SK-N-SH treated with all-trans-retinoic acid at 6 μM for 48 hours (cell line): ENCODE measurements around the gene EXOC4.

Source experiments
- ATAC-seq: fragments of 200-7000 bp; cut with Tn5 transposase; 3 replicates; pipeline ENCODE4 v1.9.1; 2020; ENCODE audit warnings: mild to moderate bottlenecking, moderate library complexity
- BACH2 ChIP-seq: fragments of 250-450 bp; sonication (Bioruptor Pico); IDR thresholded peaks from 2 replicates; pipeline ENCODE4 v1.9.0; 2021; ENCODE audit warnings: mild to moderate bottlenecking, borderline replicate concordance
- ESRRG ChIP-seq: fragments of 250-450 bp; sonication (Bioruptor Pico); IDR thresholded peaks from 2 replicates; pipeline ENCODE4 v1.6.1; 2021; ENCODE audit warnings: mild to moderate bottlenecking
- GLIS3 ChIP-seq: fragments of 250-450 bp; sonication (Bioruptor Pico); IDR thresholded peaks from 2 replicates; pipeline ENCODE4 v1.5.0; 2020; ENCODE audit warnings: mild to moderate bottlenecking, moderate library complexity
- ISL1 ChIP-seq: fragments of 250-450 bp; sonication (Bioruptor Pico); IDR thresholded peaks from 2 replicates; pipeline ENCODE4 v2.1.2; 2022; ENCODE audit warnings: mild to moderate bottlenecking, moderate library complexity
- SNAI2 ChIP-seq: fragments of 250-450 bp; sonication (Bioruptor Pico); IDR thresholded peaks from 2 replicates; pipeline ENCODE4 v1.5.0; 2020; ENCODE audit warnings: mild to moderate bottlenecking, moderate library complexity
- TCF4 ChIP-seq: fragments of 250-450 bp; sonication (Bioruptor Pico); IDR thresholded peaks from 2 replicates; pipeline ENCODE4 v1.8.0; 2021; ENCODE audit warnings: mild to moderate bottlenecking, moderate library complexity, borderline replicate concordance
- ZFP3 ChIP-seq: fragments of 250-450 bp; sonication (Bioruptor Pico); IDR thresholded peaks from 2 replicates; pipeline ENCODE4 v1.5.0; 2020; ENCODE audit warnings: mild to moderate bottlenecking, moderate library complexity
- ZFP30 ChIP-seq: fragments of 450-650 bp; formaldehyde crosslinking; IDR thresholded peaks from 2 replicates; pipeline ENCODE4 v1.5.0; 2022; ENCODE audit warnings: mild to moderate bottlenecking, moderate library complexity
- ZNF565 ChIP-seq: fragments of 450-650 bp; formaldehyde crosslinking; conservative IDR thresholded peaks from 2 replicates; pipeline ENCODE4 v1.5.0; 2020; ENCODE audit warnings: low read depth, mild to moderate bottlenecking, moderate library complexity
- TF ChIP-seq, protein P1 (sequence below): fragments of 250-450 bp; sonication (Bioruptor Pico); IDR thresholded peaks from 2 replicates; pipeline ENCODE4 v1.5.1; 2020; ENCODE audit warnings: low read depth, mild to moderate bottlenecking, moderate library complexity
- TF ChIP-seq, protein P2 (sequence below): fragments of 250-450 bp; sonication (Bioruptor Pico); IDR thresholded peaks from 2 replicates; pipeline ENCODE4 v1.5.1; 2021; ENCODE audit warnings: mild to moderate bottlenecking, moderate library complexity
- TF ChIP-seq, protein P3 (sequence below): fragments of 250-450 bp; sonication (Bioruptor Pico); IDR thresholded peaks from 2 replicates; pipeline ENCODE4 v1.8.0; 2020; ENCODE audit warnings: mild to moderate bottlenecking, moderate library complexity, borderline replicate concordance
- TF ChIP-seq, protein P4 (sequence below): fragments of 250-450 bp; sonication (Bioruptor Pico); IDR thresholded peaks from 2 replicates; pipeline ENCODE4 v1.5.0; 2020; ENCODE audit warnings: mild to moderate bottlenecking, moderate library complexity

EXOC4 gene

DNA sequence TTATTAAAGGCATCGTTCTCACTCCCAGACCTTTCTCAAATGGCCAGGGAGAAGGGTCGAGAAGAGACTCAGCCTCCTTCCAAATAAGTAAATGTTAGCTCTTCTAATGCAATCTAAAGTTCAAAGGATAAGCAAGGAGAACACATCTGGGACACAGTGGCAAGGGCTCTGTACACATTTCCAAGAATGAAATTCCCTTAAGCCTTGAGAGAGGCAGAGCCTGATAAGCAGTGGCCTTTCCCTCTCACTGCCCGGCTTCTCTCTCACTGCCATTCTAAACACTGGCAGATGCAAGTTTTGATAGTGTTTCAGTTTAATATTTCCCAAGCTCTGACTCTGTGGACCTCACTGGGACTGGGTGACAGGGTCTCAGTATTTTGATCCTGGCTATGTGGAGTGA is 35.1 kb upstream of the EXOC4 start (continued):
- TF ChIP-seq, protein P1, sequence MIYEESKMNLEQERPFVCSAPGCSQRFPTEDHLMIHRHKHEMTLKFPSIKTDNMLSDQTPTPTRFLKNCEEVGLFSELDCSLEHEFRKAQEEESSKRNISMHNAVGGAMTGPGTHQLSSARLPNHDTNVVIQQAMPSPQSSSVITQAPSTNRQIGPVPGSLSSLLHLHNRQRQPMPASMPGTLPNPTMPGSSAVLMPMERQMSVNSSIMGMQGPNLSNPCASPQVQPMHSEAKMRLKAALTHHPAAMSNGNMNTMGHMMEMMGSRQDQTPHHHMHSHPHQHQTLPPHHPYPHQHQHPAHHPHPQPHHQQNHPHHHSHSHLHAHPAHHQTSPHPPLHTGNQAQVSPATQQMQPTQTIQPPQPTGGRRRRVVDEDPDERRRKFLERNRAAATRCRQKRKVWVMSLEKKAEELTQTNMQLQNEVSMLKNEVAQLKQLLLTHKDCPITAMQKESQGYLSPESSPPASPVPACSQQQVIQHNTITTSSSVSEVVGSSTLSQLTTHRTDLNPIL (CRISPR knock-in tag) = no peak
- TF ChIP-seq SNAI2 = no peak
- TF ChIP-seq, protein P2, sequence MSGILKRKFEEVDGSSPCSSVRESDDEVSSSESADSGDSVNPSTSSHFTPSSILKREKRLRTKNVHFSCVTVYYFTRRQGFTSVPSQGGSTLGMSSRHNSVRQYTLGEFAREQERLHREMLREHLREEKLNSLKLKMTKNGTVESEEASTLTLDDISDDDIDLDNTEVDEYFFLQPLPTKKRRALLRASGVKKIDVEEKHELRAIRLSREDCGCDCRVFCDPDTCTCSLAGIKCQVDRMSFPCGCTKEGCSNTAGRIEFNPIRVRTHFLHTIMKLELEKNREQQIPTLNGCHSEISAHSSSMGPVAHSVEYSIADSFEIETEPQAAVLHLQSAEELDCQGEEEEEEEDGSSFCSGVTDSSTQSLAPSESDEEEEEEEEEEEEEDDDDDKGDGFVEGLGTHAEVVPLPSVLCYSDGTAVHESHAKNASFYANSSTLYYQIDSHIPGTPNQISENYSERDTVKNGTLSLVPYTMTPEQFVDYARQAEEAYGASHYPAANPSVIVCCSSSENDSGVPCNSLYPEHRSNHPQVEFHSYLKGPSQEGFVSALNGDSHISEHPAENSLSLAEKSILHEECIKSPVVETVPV (CRISPR knock-in tag) = no peak
- TF ChIP-seq ZFP3 (CRISPR knock-in tag) = no peak

DNA sequence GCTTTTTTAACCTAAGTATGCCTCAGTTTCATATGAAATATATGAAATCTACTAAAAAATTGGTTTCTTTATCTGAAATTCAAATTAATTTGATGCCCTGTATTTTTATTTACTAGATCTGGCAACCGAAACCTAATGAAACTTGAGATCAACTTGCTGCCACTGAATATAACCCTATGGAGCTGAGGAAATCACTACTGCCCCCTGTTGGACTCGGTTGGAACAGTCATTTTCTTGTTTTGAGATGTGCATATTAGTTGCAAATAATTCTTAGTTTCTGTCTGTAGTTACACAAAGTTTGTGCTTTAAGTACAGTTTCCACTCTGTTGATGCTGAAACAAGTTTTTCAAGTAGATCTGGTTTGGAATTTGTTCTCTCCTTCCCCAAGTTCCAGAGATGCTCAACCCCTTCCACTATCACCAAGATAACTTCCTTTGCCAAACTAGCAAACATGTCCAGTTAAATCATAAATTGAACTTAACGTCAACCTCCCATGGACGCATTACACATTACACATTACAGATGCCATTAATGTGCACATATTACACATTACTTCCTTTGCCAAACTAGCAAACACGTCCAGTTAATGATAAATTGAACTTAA is 22.2 kb upstream of the EXOC4 start:
- no peak for TF ChIP-seq ESRRG (CRISPR knock-in tag)
- TF ChIP-seq, all 23 proteins: peak for 0
- peak; percentile 87 for ATAC-seq

DNA sequence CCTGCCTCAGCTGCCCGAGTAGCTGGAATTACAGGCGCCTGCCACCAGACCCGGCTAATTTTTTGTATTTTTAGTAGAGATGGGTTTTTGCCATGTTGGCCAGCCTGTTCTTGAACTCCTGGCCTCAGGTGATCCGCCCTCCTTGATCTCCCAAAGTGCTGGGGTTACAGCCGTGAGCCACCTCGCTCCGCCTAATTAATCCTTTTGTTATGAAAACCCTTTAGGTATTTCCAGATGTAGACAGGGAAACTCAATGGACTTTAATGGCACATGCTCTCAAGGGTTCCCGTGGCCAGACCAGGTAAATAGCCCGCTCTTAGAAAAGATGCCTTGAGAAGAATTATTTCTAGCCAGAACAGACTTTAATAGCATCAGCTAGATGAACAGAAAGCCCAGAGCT is 19.7 kb upstream of the EXOC4 start:
- no peak for ATAC-seq
- TF ChIP-seq, protein P3, sequence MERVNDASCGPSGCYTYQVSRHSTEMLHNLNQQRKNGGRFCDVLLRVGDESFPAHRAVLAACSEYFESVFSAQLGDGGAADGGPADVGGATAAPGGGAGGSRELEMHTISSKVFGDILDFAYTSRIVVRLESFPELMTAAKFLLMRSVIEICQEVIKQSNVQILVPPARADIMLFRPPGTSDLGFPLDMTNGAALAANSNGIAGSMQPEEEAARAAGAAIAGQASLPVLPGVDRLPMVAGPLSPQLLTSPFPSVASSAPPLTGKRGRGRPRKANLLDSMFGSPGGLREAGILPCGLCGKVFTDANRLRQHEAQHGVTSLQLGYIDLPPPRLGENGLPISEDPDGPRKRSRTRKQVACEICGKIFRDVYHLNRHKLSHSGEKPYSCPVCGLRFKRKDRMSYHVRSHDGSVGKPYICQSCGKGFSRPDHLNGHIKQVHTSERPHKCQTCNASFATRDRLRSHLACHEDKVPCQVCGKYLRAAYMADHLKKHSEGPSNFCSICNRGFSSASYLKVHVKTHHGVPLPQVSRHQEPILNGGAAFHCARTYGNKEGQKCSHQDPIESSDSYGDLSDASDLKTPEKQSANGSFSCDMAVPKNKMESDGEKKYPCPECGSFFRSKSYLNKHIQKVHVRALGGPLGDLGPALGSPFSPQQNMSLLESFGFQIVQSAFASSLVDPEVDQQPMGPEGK = no peak
- no peak for TF ChIP-seq ISL1
- TF ChIP-seq, protein P2 (CRISPR knock-in tag) = no peak
- TF ChIP-seq, protein P4, sequence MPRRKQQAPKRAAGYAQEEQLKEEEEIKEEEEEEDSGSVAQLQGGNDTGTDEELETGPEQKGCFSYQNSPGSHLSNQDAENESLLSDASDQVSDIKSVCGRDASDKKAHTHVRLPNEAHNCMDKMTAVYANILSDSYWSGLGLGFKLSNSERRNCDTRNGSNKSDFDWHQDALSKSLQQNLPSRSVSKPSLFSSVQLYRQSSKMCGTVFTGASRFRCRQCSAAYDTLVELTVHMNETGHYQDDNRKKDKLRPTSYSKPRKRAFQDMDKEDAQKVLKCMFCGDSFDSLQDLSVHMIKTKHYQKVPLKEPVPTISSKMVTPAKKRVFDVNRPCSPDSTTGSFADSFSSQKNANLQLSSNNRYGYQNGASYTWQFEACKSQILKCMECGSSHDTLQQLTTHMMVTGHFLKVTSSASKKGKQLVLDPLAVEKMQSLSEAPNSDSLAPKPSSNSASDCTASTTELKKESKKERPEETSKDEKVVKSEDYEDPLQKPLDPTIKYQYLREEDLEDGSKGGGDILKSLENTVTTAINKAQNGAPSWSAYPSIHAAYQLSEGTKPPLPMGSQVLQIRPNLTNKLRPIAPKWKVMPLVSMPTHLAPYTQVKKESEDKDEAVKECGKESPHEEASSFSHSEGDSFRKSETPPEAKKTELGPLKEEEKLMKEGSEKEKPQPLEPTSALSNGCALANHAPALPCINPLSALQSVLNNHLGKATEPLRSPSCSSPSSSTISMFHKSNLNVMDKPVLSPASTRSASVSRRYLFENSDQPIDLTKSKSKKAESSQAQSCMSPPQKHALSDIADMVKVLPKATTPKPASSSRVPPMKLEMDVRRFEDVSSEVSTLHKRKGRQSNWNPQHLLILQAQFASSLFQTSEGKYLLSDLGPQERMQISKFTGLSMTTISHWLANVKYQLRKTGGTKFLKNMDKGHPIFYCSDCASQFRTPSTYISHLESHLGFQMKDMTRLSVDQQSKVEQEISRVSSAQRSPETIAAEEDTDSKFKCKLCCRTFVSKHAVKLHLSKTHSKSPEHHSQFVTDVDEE = no peak
- no peak for TF ChIP-seq BACH2 (CRISPR knock-in tag)
- no peak for TF ChIP-seq ZFP30 (CRISPR knock-in tag)

DNA sequence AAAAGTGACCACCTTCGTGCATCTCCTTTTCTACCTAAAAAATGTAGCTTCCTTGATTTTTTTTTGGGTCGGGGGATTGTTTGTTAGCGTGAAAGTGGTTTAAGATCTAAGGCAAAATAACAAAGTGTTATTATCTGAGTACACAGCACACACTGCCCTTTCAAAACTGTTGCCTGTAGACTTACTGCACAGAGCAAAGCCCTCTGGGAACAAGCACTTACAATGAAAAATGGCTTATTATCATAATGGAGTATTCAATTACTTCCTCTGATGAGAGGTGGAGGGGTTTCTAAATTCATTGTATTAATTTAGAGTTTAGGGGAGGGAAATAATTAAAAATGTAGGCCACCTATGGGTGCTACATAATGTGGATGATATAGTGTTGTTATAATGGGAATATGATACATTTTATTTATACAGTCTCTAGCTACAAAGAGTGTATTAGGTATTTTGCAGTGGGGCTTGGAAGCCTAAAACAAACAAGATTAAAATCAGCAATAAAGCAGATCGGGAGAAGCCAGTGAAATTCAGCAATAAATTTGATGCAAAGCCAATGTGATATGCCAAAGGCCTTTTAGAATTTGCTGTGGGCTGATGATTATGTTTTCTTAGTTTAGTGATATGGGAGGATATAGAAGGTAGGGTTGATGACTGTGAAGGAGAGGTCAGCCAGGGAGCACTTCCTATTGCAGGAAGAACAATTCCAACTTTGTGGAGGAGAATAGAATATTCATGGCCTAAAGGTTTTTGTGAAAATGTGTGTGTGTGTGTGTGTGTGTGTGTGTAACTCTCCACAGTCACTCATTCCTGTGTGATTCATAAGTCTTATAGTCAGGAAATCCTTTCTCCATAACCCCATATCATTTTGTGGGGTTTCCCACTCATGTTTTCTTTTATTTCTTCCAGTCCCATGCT is 17.7 kb upstream of the EXOC4 start:
- TF ChIP-seq, protein P2 (CRISPR knock-in tag) = no peak
- TF ChIP-seq ZFP30 (CRISPR knock-in tag) (no peak), TCF4 (CRISPR knock-in tag) (no peak), GLIS3 (CRISPR knock-in tag) (no peak), ISL1 (no peak), ZNF565 (CRISPR knock-in tag) (no peak)
- TF ChIP-seq, protein P3 = no peak
- no peak for ATAC-seq
